ENCODE data around the gene ANKRD31.
A peak's percentile ranks its signal among the peaks of the same experiment; 100 is the strongest.
"Not testable (repeated sequence)": the region's sequence is repeated elsewhere in the genome, so short reads cannot be mapped to it uniquely, and the experiment has no call there.

The ANKRD31 gene

DNA sequence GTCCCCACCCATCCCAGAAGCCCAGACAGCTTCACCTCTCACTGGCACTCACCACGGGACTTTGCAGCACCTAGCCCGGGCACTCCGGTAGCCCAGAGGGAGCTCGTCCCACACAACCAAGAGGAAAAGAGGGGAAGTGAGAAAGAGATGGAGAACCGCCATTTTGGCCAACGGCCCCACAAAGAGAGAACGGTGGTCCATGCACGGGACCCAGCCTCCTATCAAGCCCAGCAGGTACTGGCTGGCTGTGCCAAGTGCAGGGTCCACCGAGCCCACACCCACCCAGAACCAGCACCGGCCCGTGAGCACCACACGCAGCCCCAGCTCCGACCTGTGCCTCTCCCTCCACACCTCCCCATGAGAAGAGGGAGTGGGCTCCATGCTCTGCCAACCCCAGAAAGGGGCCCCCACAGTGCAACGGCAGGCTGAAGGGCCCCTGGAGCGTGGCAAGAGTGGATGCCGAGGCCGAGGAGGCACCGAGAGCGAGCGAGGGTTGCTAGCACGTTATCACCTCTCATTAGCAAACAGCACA is 105.8 kb downstream of the ANKRD31 start:
- DNase-seq = no peak

DNA sequence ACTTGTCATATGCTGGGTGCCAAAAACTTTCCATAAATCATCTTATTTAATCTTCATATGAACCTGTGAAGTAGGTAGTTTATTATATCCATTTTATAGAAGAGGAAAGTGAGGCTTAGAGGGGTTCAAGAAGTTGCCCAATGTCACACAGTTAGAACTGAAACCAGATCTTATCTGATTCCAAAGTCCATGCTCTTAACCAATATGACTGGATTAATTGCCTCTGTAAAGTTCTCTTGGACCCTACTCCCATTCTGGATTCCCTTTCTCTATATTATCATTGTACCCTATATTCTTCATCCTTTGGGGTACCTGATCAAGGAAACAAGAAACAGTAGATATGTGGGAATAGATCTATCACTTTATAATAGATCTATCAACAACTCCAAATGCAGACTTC is 119.8 kb downstream of the ANKRD31 start:
- no peak for DNase-seq

DNA sequence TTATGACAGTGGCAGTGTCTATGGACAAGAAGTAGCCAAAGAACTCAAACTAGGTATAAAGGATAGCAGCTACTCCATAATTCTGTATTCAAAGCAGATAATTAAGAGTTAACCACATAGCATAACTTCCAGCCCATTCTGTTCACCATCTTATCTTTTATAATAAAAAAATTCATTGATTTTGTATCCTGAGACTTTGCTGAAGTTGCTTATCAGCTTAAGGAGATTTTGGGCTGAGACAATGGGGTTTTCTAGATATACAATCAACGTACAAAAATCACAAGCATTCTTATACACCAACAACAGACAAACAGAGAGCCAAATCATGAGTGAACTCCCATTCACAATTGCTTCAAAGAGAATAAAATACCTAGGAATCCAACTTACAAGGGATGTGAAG is 122.4 kb downstream of the ANKRD31 start:
- DNase-seq = not testable (repeated sequence)

DNA sequence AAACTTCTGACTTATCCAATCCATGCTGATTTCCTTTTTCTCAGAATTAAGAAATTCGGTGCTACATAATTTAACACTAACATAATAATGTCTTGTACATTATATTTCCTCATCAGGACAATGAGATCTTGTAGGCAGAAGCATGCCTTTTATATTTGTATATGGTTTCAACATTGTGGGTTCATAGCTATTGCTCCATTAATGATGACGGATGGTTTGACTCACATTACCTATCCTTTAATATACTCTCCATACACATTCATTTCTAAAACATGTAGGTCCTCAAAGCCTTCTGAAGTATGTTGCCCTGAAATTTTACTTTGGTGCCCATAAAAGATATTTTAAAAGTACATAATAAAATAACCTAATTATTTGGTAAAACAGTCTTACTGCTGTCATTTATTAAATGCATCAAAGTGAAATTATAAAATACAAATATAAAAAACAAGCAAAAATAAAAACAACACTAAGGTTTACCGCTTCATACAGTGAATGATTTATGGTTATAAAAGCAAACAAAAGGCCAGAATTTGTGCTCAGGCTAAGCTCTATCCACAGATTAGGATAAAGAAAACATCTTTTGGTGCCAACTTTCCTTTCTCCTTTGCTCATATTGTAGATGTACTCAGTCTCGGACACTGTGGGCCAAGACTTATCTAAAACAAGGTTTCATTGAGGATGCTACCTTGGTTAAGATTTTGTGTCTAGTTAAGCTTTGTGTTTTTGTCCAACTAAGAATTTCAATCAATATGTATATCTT is 123.1 kb downstream of the ANKRD31 start:
- DNase-seq = no peak

DNA sequence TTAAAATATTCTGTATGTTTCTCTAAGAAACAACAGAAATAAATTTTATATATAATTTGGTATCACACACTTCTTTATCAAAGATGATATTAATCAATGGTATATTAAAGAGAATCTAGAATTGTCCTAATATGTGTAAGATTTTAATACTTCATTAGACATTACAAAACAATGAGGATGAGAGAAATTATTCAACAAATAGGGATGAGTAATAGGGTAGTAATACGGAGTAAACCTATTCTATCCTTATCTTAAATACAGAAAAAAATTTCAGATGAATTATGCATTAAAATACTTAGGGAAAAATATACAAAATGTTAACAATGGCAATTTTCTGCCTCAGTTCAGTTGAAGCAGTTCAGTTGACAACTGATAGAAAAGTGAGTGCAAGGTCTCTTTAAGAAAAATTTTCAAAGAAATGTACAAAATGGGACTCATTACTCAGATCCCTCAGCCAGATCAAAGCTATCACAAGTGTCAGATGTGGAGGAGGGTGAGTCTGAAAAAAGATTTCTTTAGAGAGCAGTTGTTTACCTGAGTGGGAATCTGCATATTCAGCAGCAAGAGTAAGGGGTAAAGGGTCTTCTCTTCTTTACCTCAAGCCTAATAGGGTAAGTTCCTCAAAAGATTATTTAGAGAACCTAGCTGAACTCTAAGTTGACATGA is 127.6 kb downstream of the ANKRD31 start:
- DNase-seq = no peak

DNA sequence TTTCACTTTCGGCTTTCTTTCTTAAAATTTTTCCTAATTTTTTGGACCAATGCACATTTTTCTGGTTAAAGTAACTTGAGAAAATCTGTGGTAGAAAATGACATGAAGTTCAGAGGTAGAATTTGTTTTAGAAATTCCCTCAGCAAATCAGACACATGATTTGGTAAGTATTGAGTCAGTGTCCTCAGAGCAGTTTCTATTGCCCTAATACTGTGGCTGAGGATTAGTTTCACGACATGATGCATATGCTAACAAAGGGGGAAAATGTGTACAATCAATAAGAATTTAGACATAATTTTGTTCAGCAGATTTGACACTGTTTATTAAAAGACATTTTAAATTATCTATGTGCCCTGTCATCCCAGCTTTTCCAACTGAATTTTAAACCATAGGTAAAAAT is 128.2 kb downstream of the ANKRD31 start:
- DNase-seq = no peak

DNA sequence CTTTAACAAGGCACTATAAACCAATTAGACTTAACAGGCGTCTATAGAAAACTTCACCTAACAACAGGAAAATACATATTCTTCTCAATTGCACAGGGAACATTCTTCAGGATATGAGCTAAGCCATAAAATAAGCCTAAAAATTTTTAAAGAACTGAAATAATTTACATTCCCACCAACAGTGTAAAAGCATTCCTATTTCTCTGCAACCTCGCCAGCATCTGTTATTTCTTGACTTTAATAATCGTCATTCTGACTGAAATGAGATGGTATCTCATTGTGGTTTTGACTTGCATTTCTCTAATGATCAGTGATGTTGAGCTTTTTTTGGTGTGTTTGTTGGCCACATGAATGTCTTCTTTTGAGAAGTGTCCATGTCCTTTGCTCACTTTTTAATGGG is 140.7 kb downstream of the ANKRD31 start:
- DNase-seq = not testable (repeated sequence)

DNA sequence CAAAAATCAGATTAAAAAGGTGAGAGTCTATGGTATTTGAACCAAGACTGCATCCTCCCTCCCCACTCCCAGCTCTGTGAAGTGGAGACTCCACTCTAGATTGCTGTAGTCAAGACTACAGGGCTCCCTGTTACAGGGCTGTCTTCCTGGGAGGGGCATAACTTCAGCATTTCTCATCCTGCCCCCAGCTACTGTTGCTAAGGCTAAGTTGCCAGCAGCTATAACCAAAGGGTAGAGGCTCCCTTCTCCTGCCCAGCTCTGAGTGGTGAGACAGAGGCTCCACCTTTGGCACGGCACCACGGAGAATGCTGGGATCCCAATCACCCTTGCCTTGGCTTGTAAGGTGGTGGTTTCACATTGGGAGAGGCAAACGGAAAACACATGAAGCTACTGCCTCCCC is 145.1 kb downstream of the ANKRD31 start:
- DNase-seq = no peak

DNA sequence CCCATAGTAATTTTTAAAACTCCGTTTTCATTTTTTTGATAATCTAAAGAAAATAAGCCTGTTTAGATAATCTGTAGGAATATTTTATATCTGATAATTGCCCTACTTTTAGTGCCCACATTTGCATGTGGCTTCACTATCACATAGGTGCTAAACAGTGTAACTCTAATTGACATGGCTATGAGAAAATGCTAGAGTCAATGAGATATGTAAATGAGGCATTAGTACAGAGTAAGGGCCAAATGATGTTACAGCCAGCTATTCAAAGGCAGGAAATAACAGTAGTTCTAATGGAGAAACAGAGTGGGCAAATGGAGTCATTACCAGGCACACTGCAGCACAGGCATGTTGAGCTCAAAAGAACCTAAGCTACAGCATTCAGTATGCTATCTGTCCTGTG is 147.0 kb downstream of the ANKRD31 start:
- no peak for DNase-seq

DNA sequence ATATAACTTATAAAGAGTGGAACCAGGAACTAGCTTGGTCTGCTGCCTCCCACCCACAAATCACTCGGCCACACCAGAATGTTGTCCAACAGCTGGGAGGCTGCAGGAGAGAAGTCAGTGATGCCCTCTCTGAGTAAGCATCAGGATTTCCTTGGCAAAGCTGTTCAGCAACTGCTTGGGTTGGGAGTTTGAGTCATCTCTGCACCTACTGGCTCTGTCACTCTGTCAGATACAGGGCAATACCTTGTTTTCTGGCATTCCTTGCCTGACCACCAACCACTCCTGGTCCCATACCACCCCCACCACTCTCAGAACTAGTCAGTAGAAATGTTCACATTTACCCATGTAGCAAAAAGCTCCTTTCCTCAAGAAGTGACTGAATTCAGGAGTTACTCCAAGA is 147.5 kb downstream of the ANKRD31 start:
- DNase-seq = peak; percentile 11 to 19 (median 14)

DNA sequence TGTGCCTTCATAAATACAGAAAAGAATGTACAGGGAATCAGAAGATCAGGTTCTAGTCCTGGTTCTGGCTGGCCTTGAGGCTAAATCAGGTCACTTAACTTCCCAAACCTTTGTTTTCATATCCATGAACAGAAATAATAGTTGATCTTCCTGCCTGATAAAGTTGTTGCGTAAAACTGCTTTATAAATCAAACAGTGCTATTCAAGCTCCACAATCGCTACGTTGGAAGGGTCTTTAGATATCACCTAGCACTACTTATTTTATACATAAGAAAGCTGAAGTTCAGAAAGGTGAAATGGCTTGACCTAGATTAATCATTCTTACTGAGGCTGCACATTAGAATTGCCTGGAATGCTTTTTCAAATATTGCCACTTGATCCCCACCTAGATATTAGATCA is 148.0 kb downstream of the ANKRD31 start:
- no peak for DNase-seq

DNA sequence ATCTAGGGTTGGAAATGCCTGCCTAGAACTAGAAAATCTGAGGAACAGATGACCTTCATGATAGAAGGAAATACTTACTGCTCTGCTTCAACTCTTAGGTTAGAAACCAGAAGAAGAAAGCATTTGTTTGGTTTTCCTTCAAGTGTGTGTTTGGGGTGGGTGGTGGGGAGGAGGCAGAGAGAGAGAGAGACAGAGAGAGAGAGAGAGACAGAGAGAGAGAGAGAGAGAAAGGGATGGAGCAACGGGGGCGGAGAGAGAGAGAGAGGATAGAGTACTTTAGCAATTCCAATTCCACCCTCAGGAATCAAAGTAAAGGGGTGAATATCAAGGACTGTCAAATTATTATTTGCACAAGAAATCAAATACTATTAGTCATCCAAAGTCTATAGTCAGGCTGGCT is 155.2 kb downstream of the ANKRD31 start:
- DNase-seq = no peak

DNA sequence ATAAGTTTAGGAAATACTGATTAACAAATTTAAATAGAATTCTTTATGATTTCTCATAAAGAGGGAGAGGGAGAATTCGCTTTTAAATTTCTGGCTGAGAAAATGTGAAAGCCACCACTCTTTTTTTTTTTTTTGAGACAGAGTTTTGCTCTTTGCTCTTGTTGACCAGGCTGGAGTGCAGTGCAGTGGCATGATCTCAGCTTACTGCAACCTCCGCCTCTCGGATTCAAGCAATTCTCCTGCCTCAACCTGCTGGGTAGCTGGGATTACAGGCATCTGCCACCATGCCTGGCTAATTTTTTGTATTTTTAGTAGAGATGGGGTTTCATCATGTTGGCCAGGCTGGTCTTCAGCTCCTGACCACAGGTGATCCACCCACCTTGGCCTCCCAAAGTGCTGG is 157.3 kb downstream of the ANKRD31 start:
- not testable (repeated sequence) for DNase-seq

DNA sequence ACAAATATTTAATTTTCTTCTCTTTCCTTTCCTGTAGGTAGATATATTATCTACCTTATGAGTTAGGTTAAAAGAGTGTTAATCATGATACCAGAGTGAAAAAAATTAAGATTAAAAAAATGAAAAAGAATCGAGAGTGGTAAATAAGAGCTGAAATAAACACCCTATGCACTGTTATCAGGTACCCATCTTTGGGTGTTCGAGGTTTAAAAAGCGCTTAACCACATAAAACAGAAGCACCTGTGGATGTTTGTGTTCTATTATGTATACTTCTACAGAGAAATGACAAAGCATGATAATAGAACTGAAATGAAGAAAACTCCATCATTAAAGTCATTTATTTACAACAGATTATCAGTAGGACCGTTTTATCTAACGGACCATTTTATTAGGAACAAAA is 158.7 kb downstream of the ANKRD31 start:
- DNase-seq = no peak

DNA sequence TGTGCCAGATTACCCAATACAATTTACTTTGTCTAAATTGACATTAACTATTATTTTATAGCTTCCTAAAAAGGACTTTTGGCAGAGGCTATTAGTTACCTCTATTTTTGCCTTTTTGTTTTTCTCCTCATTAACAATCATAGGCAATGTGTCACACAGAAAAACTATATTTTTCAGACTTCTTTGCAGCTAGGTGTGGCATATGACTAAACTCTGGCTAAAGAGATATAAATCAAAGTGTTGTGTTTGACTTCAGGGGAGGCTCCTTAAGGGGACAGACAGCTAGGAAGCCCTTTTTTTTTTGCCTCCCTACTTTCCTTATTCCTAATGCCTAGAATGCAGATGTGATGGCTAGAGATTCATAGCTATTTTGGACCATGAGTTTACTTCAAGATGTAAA is 164.6 kb downstream of the ANKRD31 start:
- no peak for DNase-seq

DNA sequence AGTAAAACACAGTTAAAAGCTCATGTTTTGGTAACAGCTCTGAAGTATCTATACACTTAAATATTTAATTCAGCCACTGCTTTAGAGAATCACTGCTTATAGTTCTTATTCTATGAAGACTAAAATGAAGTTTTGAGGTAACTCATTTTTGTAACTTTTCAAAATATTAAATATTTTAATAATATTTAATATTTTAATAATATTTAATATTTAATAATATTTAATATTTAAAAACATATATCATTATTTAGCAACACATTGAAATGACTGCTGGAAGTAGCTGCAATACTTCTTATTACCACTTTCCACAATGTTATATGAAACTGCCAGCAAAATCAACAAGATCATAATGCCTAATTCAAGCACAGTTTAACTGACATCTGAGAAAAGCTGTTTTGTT is 165.6 kb downstream of the ANKRD31 start:
- no peak for DNase-seq

DNA sequence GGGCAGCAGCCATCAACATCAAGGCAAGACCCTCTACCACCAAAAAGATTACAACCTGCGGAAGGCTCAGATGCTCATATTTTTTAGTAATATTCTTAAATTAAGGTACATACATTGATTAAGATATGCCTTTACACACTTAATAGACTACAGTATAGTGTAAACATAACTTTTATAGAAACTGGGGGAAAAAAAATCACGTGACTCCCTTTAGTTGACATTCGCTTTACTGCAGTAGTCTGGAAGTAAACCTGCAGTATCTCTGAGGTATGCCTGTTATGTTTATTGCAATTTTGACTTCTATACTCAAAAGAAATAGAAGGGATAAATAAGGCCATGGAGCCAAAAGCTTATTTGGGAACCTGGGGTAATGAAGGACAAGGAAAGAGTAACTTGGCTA is 169.2 kb downstream of the ANKRD31 start:
- DNase-seq = no peak

DNA sequence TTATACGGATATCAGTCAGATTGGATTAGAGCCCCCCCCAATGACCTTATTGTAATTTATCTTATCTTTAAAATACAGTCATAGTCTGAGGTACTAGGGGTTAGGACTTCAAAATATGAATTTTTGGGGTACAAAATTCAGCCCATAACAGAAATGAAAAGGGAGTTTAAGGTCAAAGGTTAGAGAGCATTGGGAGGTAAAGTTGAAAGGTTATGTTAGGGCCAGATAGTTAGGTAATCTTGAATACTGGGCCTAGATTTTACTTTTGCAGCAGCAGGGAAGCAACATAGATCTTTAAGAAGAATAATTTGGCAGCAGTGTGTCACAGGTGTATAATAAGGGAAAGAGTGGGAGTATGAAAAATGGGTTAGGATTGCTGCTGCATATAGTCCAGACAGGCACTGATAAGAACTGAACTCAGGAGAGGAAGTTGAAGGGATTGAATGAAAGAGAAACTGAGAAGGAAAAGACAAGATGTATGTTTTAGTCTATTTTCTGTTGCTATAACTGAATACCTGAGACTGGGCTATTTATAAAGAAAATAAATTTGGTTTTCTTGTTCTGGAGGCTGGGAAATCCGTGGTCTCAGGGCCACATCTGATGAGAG is 173.7 kb downstream of the ANKRD31 start:
- DNase-seq = no peak

DNA sequence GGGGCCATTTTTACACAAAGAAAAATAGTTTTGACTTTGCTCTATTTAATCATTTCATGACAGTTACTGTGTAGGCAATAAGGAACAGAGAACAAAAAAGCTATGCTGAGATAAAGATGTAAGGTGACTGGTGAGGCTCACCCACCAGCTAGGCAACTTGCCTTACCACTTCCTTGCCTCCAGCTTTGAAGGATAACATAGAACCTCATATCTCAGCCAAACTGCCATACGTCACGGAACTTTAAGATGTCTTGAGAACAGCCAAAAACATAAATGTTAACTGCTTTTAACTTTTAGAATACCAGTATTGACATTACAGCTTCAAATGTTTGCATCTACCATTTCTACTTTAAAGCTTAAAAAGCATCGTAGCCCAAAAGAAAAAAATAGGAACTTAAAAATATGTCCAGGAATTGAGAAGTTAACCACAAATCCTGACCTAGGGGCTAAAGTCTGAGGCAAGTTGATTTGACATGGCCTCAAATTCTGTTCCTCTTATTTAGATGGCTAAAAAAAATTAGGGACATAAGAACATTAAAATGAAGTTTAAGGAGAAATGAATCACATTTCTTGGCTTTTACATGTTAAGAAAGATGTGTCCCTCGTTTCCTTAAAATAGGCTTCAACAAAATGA is 176.6 kb downstream of the ANKRD31 start:
- peak; percentile 13 to 44 (median 36) for DNase-seq

DNA sequence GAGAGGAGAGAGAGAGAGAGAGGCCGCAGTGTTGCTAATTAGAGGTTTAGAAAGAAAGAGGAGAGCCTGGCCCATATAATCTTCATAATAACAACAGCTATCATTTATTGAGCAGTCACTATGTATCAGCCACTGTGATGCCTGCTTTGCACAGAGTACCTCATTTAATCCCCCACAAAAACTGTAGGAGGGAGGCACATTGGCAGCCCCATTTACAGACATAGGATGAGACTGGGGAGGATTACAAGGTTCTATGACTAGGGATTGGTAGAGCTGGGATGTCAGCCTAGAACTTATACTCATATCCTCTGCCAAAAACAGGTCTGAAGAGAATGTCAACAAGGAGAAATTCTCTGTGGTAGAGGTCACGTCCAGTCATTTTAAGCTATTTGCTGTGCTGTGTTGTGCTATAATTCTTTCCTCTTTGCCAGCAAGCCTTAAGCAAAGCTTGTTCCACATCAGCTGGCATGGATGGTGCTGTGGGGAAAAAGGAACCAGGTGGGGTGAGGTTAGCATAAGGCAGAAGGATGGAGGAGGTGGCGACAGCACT is 177.6 kb downstream of the ANKRD31 start:
- no peak for DNase-seq

DNA sequence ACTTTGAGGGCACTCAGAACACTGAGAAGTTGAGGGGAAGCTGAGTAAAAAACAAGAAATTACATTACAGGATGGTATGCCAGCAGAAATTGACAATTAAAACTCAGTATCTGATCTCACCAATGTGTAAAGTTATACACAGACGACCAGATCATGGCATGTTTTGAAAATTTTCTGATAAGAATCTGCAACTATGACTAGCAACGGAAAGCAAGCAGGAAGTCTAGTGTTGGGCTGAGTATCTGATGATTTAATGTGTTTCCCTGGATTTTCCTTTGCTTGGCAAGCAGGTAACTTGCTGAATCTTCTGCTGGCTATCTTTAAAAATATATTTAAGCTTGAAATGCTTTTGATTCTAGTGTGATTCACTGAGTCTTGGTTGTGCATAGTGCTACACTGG is 179.1 kb downstream of the ANKRD31 start:
- no peak for DNase-seq

DNA sequence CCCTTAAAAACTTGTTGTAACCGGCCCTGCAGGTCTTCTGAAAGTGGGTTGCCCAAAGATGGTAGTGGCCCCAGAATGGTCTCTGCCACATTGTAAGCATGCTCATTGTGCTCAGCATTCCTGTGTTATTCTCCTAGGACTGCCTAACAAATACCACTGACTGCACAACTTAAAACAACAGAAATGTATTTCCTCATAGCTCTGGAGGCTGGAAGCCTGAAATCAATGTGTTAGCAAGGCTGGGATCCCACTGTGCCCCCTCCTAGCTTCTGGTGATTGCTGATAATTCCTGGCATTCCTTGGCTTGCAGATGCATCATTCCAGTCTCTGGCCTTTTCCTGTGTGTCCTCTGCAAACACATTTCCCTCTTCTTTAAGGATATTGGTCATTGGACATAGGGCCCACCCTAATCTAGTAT is 180.9 kb downstream of the ANKRD31 start:
- no peak for DNase-seq
